ENCODE measurements around the gene FIGN. TPM values are rescaled to one million over a fixed set of nuclear protein-coding genes. Genes with fewer than 3 reads are reported as not detected.

The FIGN gene
- total RNA-seq, 1 donor from 2014 or later, result 41.1 TPM

GRCh38 chr2:163602196-163602595 lies 133.6 kb downstream of the FIGN start:
- Mint-ChIP-seq H3K4me1 (peaks cover 82% of the 10 kb centered on the region), H3K9me3 (no peaks in the 10 kb centered on the region), H3K36me3 (no peaks in the 10 kb centered on the region), H3K27me3 (ENCODE audit: insufficient read depth, low read depth) (no peaks in the 10 kb centered on the region), H3K4me3 (no peak overlapping the region), H3K27ac (peak overlapping the region; percentile 70)
- H3K4me3 ChIP-seq, result no peak overlapping the region
- no peak overlapping the region for H2AFZ ChIP-seq (replicated peaks)
- H4K20me1 ChIP-seq (ENCODE audit: low read depth), result peaks cover 12% of the 10 kb centered on the region
- no peak for TF ChIP-seq EZH2phosphoT487 (IDR thresholded peaks at IDR 0.05)
- TF ChIP-seq, protein P1, sequence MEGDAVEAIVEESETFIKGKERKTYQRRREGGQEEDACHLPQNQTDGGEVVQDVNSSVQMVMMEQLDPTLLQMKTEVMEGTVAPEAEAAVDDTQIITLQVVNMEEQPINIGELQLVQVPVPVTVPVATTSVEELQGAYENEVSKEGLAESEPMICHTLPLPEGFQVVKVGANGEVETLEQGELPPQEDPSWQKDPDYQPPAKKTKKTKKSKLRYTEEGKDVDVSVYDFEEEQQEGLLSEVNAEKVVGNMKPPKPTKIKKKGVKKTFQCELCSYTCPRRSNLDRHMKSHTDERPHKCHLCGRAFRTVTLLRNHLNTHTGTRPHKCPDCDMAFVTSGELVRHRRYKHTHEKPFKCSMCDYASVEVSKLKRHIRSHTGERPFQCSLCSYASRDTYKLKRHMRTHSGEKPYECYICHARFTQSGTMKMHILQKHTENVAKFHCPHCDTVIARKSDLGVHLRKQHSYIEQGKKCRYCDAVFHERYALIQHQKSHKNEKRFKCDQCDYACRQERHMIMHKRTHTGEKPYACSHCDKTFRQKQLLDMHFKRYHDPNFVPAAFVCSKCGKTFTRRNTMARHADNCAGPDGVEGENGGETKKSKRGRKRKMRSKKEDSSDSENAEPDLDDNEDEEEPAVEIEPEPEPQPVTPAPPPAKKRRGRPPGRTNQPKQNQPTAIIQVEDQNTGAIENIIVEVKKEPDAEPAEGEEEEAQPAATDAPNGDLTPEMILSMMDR (IDR thresholded peaks at IDR 0.05), result no peak
- no peak for TF ChIP-seq EZH2 (IDR thresholded peaks at IDR 0.05)
- peak; percentile 12 for DNase-seq (ENCODE audit: low spot score)
- H3K9me3 ChIP-seq (ENCODE audit: low read depth), result no peaks in the 10 kb centered on the region
- peak overlapping the region; percentile 30 for H3K27ac ChIP-seq
- no peak overlapping the region for H3K9ac ChIP-seq
- H3K4me1 ChIP-seq, result peaks cover 65% of the 10 kb centered on the region
- H3K79me2 ChIP-seq (ENCODE audit: low read depth), result peaks cover 13% of the 10 kb centered on the region
- H3K4me2 ChIP-seq, result peak overlapping the region; percentile 33
- no peaks in the 10 kb centered on the region for H3K27me3 ChIP-seq
- peaks cover 39% of the 10 kb centered on the region for H3F3A ChIP-seq (ENCODE audit: low read depth)
- no peaks in the 10 kb centered on the region for H3K36me3 ChIP-seq

DNA sequence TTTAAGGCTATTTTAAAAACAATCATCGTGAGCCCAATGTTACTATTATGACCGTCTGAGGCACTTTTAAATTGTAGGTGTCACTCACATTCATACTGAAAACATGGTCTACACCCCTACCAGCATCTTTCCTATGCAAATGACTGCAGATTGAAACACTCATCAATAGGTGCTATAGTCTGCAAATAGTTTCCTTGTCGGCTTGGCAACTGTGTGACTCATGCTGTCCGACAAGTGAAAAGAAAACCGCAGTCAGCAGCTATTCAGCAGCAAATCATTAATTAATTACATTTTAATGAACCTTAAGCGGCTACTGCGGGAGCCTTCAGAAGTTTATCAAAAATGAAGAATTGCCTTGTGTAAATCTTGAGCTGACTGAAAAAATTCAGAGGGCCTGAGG lies 134.4 kb downstream of the FIGN start:
- peaks cover 5% of the 10 kb centered on the region for H3K79me2 ChIP-seq (ENCODE audit: low read depth)
- H3K27me3 ChIP-seq, result no peaks in the 10 kb centered on the region
- H3K9me3 ChIP-seq (ENCODE audit: low read depth), result no peaks in the 10 kb centered on the region
- no peaks in the 10 kb centered on the region for H3K27me3 Mint-ChIP-seq (ENCODE audit: insufficient read depth, low read depth)
- H3K4me3 ChIP-seq, result no peak overlapping the region
- H4K20me1 ChIP-seq (ENCODE audit: low read depth), result peaks cover 7% of the 10 kb centered on the region
- DNase-seq (ENCODE audit: low spot score), result peak; percentile 55
- peaks cover 60% of the 10 kb centered on the region for H3K4me1 ChIP-seq
- H3K36me3 Mint-ChIP-seq, result no peaks in the 10 kb centered on the region
- H2AFZ ChIP-seq (replicated peaks), result no peak overlapping the region
- peak overlapping the region; percentile 42 for H3K4me3 Mint-ChIP-seq
- no peaks in the 10 kb centered on the region for H3K36me3 ChIP-seq
- H3K9me3 Mint-ChIP-seq, result no peaks in the 10 kb centered on the region
- H3F3A ChIP-seq (ENCODE audit: low read depth), result peaks cover 33% of the 10 kb centered on the region
- H3K4me1 Mint-ChIP-seq, result peaks cover 78% of the 10 kb centered on the region
- H3K9ac ChIP-seq, result no peak overlapping the region
- no peak for TF ChIP-seq EZH2phosphoT487 (IDR thresholded peaks at IDR 0.05)
- TF ChIP-seq EZH2 (IDR thresholded peaks at IDR 0.05), result no peak
- TF ChIP-seq, protein P1 (IDR thresholded peaks at IDR 0.05), result no peak
- H3K4me2 ChIP-seq, result peak overlapping the region; percentile 23
- H3K27ac ChIP-seq, result no peak overlapping the region
- H3K27ac Mint-ChIP-seq, result peak overlapping the region; percentile 70

- no peaks in the 10 kb centered on the region for H3K36me3 ChIP-seq
- Mint-ChIP-seq H3K4me3 (peak overlapping the region; percentile 42), H3K27ac (peak overlapping the region; percentile 70), H3K36me3 (no peaks in the 10 kb centered on the region), H3K27me3 (ENCODE audit: insufficient read depth, low read depth) (no peaks in the 10 kb centered on the region), H3K4me1 (peaks cover 76% of the 10 kb centered on the region), H3K9me3 (no peaks in the 10 kb centered on the region)
- peaks cover 28% of the 10 kb centered on the region for H3F3A ChIP-seq (ENCODE audit: low read depth)
- no peaks in the 10 kb centered on the region for H3K27me3 ChIP-seq
- TF ChIP-seq, protein P1 (IDR thresholded peaks at IDR 0.05), result no peak
- no peak for TF ChIP-seq EZH2 (IDR thresholded peaks at IDR 0.05)
- no peak for TF ChIP-seq EZH2phosphoT487 (IDR thresholded peaks at IDR 0.05)
- no peak overlapping the region for H3K9ac ChIP-seq
- peak overlapping the region; percentile 8 for H3K27ac ChIP-seq
- DNase-seq (ENCODE audit: low spot score), result no peak
- H3K4me2 ChIP-seq, result peak overlapping the region; percentile 23
- no peak overlapping the region for H2AFZ ChIP-seq (replicated peaks)
- peaks cover 6% of the 10 kb centered on the region for H4K20me1 ChIP-seq (ENCODE audit: low read depth)
- H3K4me3 ChIP-seq, result no peak overlapping the region
- H3K9me3 ChIP-seq (ENCODE audit: low read depth), result no peaks in the 10 kb centered on the region
- peaks cover 60% of the 10 kb centered on the region for H3K4me1 ChIP-seq
- H3K79me2 ChIP-seq (ENCODE audit: low read depth), result peaks cover 5% of the 10 kb centered on the region
Observed at GRCh38 chr2:163600801-163601200, 135.0 kb downstream of the FIGN start.

All from neural progenitor cell (in vitro differentiated cells).